WTC11 (cell line): ENCODE results near the gene RGP1. TPM values are rescaled to one million over a fixed set of nuclear protein-coding genes. Genes with fewer than 3 reads are reported as not detected.

ENCODE experiments used
- ATAC-seq: fragments of 200-7000 bp; cut with Tn5 transposase; 2 replicates; pipeline ENCODE4 v1.10.0; 2021; ENCODE audit warnings: mild to moderate bottlenecking, moderate library complexity
- CTCF ChIA-PET: fragments of 300-600 bp; sonication (Branson Sonifier 250); formaldehyde crosslinking; loops from one replicate; lab custom pipeline; 2021; ENCODE audit warnings: antibody characterized with exemption; lab: Charles Lee
- POLR2A ChIA-PET: fragments of 350-600 bp; sonication (Branson Sonifier 250); formaldehyde crosslinking; loops from one replicate; lab custom pipeline; 2021; ENCODE audit warnings: antibody characterized with exemption; lab: Charles Lee
- DNase-seq: peaks from one replicate; pipeline ENCODE4 v3.0.0; 2021; ENCODE audit warnings: low spot score
- H3K27ac Mint-ChIP-seq: 2 replicates; pipeline ENCODE4 v1.8.0; 2021; ENCODE audit warnings: mixed read lengths
- H3K27me3 Mint-ChIP-seq: 2 replicates; pipeline ENCODE4 v1.8.0; 2021; ENCODE audit warnings: low read depth, mild to moderate bottlenecking, moderate library complexity, mixed read lengths
- H3K36me3 Mint-ChIP-seq: 2 replicates; pipeline ENCODE4 v1.8.0; 2021; ENCODE audit warnings: mixed read lengths
- H3K4me1 Mint-ChIP-seq: 2 replicates; pipeline ENCODE4 v1.8.0; 2022; ENCODE audit warnings: mixed read lengths
- H3K4me3 Mint-ChIP-seq: 2 replicates; pipeline ENCODE4 v1.8.0; 2021; ENCODE audit warnings: mild to moderate bottlenecking, moderate library complexity, mixed read lengths
- H3K9me3 Mint-ChIP-seq: 2 replicates; pipeline ENCODE4 v1.8.0; 2021; ENCODE audit warnings: mixed read lengths
- ATF1 ChIP-seq: sonication (generic); formaldehyde crosslinking; IDR thresholded peaks from 2 replicates; pipeline ENCODE4 v1.8.1; 2023; ENCODE audit warnings: mild to moderate bottlenecking, moderate library complexity, missing genetic modification reagents
- ESRRA ChIP-seq: sonication (generic); formaldehyde crosslinking; IDR thresholded peaks from 2 replicates; pipeline ENCODE4 v1.8.1; 2022; ENCODE audit warnings: mild to moderate bottlenecking, missing genetic modification reagents, borderline replicate concordance
- GABPB1 ChIP-seq: sonication (generic); formaldehyde crosslinking; IDR thresholded peaks from 2 replicates; pipeline ENCODE4 v1.8.1; 2023; ENCODE audit warnings: mild to moderate bottlenecking, missing genetic modification reagents
- MXD4 ChIP-seq: fragments of 250-450 bp; sonication (Bioruptor Pico); IDR thresholded peaks from 2 replicates; pipeline ENCODE4 v1.8.0; 2021; ENCODE audit warnings: mild to moderate bottlenecking, moderate library complexity, borderline replicate concordance
- NFYB ChIP-seq: sonication (generic); formaldehyde crosslinking; conservative IDR thresholded peaks from 2 replicates; pipeline ENCODE4 v1.8.0; 2022; ENCODE audit warnings: low read depth, missing genetic modification reagents
- RORB ChIP-seq: fragments of 250-450 bp; sonication (Bioruptor Pico); IDR thresholded peaks from 2 replicates; pipeline ENCODE4 v1.9.0; 2021; ENCODE audit warnings: mild to moderate bottlenecking
- SOX15 ChIP-seq: fragments of 250-450 bp; sonication (Bioruptor Pico); IDR thresholded peaks from 2 replicates; pipeline ENCODE4 v1.9.0; 2021; ENCODE audit warnings: mild to moderate bottlenecking
- TEAD1 ChIP-seq: sonication (generic); formaldehyde crosslinking; IDR thresholded peaks from 2 replicates; pipeline ENCODE4 v1.8.0; 2022; ENCODE audit warnings: mild to moderate bottlenecking, missing genetic modification reagents
- ZNF416 ChIP-seq: fragments of 250-450 bp; sonication (Bioruptor Pico); IDR thresholded peaks from 2 replicates; pipeline ENCODE4 v1.9.0; 2021; ENCODE audit warnings: mild to moderate bottlenecking, inconsistent platforms
- total RNA-seq: library from RNA; stranded (reverse); gene quantifications from 3 replicates; pipeline ENCODE4 v1.2.3, GENCODE V29; 2021
- TF ChIP-seq, protein P1 (sequence below): sonication (generic); formaldehyde crosslinking; IDR thresholded peaks from 2 replicates; pipeline ENCODE4 v1.8.1; 2023; ENCODE audit warnings: mild to moderate bottlenecking, missing genetic modification reagents, moderate library complexity
- TF ChIP-seq, protein P2 (sequence below): sonication (generic); formaldehyde crosslinking; IDR thresholded peaks from 2 replicates; pipeline ENCODE4 v1.8.1; 2022; ENCODE audit warnings: low read depth, mild to moderate bottlenecking, moderate library complexity, missing genetic modification reagents, borderline replicate concordance
- TF ChIP-seq, protein P3 (sequence below): sonication (generic); formaldehyde crosslinking; conservative IDR thresholded peaks from 2 replicates; pipeline ENCODE4 v1.8.1; 2023; ENCODE audit warnings: mild to moderate bottlenecking, low read depth, missing genetic modification reagents, moderate library complexity
- TF ChIP-seq, protein P4 (sequence below): sonication (generic); formaldehyde crosslinking; IDR thresholded peaks from 2 replicates; pipeline ENCODE4 v1.8.0; 2022; ENCODE audit warnings: mild to moderate bottlenecking, missing genetic modification reagents
- TF ChIP-seq, protein P5 (sequence below): fragments of 250-450 bp; sonication (Bioruptor Pico); IDR thresholded peaks from 2 replicates; pipeline ENCODE4 v1.9.0; 2021; ENCODE audit warnings: mild to moderate bottlenecking, borderline replicate concordance
- TF ChIP-seq, protein P6 (sequence below): fragments of 250-450 bp; sonication (Bioruptor Pico); IDR thresholded peaks from 2 replicates; pipeline ENCODE4 v1.9.0; 2021; ENCODE audit warnings: mild to moderate bottlenecking

The RGP1 gene
- total RNA-seq, 1 experiment from 2014 or later, result 30.0 TPM

DNA sequence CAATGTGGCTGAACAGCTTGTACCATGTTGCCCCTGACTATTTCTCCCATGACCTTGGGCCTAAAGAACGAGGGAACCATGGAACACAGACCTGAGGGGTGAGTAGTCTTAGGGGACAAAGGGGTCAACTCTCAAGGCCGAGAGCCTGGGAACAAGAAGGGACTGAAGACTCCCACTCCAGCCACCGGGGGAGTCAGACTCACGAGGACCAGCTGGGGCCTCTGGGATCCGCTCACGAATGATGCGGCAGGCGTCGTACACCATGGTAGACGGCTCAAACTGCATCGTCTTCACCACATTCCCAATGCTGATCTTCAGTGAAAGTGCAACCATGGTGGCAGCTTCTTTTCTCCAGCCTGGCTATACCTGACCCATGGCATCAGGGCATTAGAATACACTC is 23.7 kb upstream of the RGP1 start:
- ChIA-PET POLR2A (no interaction called here), CTCF (interaction anchor here (1.2 to 8.3 kb wide), 4 partner anchors 11 to 65 kb away, joined by 3 to 103 read pairs (median 13); partner anchors contain the start of gene ARHGEF39)
- peaks cover 41% of the 10 kb centered on the region for H3K36me3 Mint-ChIP-seq
- no peak for DNase-seq
- H3K27me3 Mint-ChIP-seq, result no peaks in the 10 kb centered on the region
- TF ChIP-seq MXD4 (CRISPR knock-in tag) (no peak), NFYB (CRISPR knock-in tag) (no peak), ATF1 (CRISPR knock-in tag) (no peak)
- no peak for ATAC-seq
- no peaks in the 10 kb centered on the region for H3K9me3 Mint-ChIP-seq
- no peaks in the 10 kb centered on the region; the same call in 1 of the 2 replicates for H3K4me1 Mint-ChIP-seq
- no peak overlapping the region for H3K4me3 Mint-ChIP-seq
- H3K27ac Mint-ChIP-seq, result no peak overlapping the region

DNA sequence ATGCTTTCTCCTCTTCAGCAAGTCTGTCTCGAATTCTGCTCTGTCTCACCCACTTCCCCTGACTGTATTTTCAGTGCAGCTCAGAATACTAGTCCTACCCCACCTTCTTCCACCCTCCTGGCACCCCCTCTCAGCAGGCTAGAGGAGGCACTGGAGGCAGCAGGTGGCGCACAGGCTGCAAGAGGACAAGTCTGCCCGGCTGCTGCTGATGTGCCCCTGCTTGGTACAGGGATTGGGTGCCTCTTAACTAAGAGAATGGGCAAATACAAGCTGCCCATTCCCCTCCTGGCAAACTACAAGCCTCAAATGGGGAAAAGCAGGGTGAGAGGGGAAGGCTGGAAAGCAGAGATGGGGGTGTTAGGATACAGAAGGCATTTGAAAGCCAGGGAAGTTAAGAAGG is 22.2 kb upstream of the RGP1 start:
- no peak for ATAC-seq
- no peaks in the 10 kb centered on the region for H3K9me3 Mint-ChIP-seq
- peaks cover 7% of the 10 kb centered on the region; the same call in 1 of the 2 replicates for H3K4me1 Mint-ChIP-seq
- H3K27ac Mint-ChIP-seq, result no peak overlapping the region; the same call in none of the 2 replicates
- no peak for DNase-seq
- ChIA-PET CTCF (interaction anchor here (0.9 to 8.3 kb wide), 17 partner anchors 9 to 611 kb away, joined by 3 to 103 read pairs (median 11); partner anchors contain the start of genes ARHGEF39, ATOSB, CCDC107 and GBA2), POLR2A (interaction anchor here (0.8 to 2.6 kb wide), 6 partner anchors 23 to 62 kb away, joined by 3 to 14 read pairs (median 4); partner anchors contain the start of genes GBA2, RGP1 and TPM2)
- no peaks in the 10 kb centered on the region for H3K27me3 Mint-ChIP-seq
- TF ChIP-seq ESRRA (CRISPR knock-in tag) (no peak), TEAD1 (CRISPR knock-in tag) (no peak), SOX15 (CRISPR knock-in tag) (no peak)
- TF ChIP-seq, protein P1, sequence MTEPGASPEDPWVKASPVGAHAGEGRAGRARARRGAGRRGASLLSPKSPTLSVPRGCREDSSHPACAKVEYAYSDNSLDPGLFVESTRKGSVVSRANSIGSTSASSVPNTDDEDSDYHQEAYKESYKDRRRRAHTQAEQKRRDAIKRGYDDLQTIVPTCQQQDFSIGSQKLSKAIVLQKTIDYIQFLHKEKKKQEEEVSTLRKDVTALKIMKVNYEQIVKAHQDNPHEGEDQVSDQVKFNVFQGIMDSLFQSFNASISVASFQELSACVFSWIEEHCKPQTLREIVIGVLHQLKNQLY (CRISPR knock-in tag), result no peak
- TF ChIP-seq, protein P2, sequence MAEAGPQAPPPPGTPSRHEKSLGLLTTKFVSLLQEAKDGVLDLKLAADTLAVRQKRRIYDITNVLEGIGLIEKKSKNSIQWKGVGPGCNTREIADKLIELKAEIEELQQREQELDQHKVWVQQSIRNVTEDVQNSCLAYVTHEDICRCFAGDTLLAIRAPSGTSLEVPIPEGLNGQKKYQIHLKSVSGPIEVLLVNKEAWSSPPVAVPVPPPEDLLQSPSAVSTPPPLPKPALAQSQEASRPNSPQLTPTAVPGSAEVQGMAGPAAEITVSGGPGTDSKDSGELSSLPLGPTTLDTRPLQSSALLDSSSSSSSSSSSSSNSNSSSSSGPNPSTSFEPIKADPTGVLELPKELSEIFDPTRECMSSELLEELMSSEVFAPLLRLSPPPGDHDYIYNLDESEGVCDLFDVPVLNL (CRISPR knock-in tag), result no peak
- TF ChIP-seq, protein P3, sequence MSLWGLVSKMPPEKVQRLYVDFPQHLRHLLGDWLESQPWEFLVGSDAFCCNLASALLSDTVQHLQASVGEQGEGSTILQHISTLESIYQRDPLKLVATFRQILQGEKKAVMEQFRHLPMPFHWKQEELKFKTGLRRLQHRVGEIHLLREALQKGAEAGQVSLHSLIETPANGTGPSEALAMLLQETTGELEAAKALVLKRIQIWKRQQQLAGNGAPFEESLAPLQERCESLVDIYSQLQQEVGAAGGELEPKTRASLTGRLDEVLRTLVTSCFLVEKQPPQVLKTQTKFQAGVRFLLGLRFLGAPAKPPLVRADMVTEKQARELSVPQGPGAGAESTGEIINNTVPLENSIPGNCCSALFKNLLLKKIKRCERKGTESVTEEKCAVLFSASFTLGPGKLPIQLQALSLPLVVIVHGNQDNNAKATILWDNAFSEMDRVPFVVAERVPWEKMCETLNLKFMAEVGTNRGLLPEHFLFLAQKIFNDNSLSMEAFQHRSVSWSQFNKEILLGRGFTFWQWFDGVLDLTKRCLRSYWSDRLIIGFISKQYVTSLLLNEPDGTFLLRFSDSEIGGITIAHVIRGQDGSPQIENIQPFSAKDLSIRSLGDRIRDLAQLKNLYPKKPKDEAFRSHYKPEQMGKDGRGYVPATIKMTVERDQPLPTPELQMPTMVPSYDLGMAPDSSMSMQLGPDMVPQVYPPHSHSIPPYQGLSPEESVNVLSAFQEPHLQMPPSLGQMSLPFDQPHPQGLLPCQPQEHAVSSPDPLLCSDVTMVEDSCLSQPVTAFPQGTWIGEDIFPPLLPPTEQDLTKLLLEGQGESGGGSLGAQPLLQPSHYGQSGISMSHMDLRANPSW, result no peak
- TF ChIP-seq, protein P4, sequence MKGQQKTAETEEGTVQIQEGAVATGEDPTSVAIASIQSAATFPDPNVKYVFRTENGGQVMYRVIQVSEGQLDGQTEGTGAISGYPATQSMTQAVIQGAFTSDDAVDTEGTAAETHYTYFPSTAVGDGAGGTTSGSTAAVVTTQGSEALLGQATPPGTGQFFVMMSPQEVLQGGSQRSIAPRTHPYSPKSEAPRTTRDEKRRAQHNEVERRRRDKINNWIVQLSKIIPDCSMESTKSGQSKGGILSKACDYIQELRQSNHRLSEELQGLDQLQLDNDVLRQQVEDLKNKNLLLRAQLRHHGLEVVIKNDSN (CRISPR knock-in tag), result no peak
- H3K36me3 Mint-ChIP-seq, result peaks cover 27% of the 10 kb centered on the region
- H3K4me3 Mint-ChIP-seq, result no peak overlapping the region

DNA sequence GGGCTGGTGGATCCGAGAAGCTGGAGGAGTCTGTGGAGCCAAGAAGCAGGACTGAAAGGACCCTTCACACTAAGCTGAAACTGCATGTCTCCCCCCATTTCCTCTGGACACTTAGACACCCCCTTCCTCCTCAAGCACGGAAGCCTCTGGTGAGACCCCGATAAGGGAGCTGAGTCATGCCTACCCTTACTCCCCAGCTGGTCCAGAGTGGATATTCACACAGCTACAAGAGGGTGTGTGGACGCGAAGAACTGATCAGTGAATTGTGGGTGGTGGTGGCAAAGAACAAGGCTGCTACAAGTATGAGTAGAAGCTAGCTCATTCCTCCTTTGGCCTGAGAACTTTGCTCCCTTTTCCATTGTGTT is 21.4 kb upstream of the RGP1 start:
- peaks cover 7% of the 10 kb centered on the region; the same call in 1 of the 2 replicates for H3K4me1 Mint-ChIP-seq
- no peaks in the 10 kb centered on the region for H3K27me3 Mint-ChIP-seq
- DNase-seq (no peak), ATAC-seq (no peak)
- ChIA-PET POLR2A (interaction anchor here (0.5 to 2.6 kb wide), 5 partner anchors 31 to 1318 kb away, joined by 3 to 14 read pairs (median 4); partner anchors contain the start of gene TPM2), CTCF (interaction anchor here (0.9 to 8.3 kb wide), 24 partner anchors 9 to 612 kb away, joined by 3 to 103 read pairs (median 10); partner anchors contain the start of genes ARHGEF39, ATOSB, CCDC107 and GBA2)
- no peak overlapping the region for H3K4me3 Mint-ChIP-seq
- peaks cover 21% of the 10 kb centered on the region for H3K36me3 Mint-ChIP-seq
- H3K9me3 Mint-ChIP-seq, result no peaks in the 10 kb centered on the region
- no peak overlapping the region for H3K27ac Mint-ChIP-seq
- TF ChIP-seq, protein P5, sequence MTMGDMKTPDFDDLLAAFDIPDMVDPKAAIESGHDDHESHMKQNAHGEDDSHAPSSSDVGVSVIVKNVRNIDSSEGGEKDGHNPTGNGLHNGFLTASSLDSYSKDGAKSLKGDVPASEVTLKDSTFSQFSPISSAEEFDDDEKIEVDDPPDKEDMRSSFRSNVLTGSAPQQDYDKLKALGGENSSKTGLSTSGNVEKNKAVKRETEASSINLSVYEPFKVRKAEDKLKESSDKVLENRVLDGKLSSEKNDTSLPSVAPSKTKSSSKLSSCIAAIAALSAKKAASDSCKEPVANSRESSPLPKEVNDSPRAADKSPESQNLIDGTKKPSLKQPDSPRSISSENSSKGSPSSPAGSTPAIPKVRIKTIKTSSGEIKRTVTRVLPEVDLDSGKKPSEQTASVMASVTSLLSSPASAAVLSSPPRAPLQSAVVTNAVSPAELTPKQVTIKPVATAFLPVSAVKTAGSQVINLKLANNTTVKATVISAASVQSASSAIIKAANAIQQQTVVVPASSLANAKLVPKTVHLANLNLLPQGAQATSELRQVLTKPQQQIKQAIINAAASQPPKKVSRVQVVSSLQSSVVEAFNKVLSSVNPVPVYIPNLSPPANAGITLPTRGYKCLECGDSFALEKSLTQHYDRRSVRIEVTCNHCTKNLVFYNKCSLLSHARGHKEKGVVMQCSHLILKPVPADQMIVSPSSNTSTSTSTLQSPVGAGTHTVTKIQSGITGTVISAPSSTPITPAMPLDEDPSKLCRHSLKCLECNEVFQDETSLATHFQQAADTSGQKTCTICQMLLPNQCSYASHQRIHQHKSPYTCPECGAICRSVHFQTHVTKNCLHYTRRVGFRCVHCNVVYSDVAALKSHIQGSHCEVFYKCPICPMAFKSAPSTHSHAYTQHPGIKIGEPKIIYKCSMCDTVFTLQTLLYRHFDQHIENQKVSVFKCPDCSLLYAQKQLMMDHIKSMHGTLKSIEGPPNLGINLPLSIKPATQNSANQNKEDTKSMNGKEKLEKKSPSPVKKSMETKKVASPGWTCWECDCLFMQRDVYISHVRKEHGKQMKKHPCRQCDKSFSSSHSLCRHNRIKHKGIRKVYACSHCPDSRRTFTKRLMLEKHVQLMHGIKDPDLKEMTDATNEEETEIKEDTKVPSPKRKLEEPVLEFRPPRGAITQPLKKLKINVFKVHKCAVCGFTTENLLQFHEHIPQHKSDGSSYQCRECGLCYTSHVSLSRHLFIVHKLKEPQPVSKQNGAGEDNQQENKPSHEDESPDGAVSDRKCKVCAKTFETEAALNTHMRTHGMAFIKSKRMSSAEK (CRISPR knock-in tag), result no peak
- TF ChIP-seq ZNF416 (CRISPR knock-in tag) (no peak), RORB (CRISPR knock-in tag) (no peak), GABPB1 (no peak), ATF1 (CRISPR knock-in tag) (no peak)
- TF ChIP-seq, protein P6, sequence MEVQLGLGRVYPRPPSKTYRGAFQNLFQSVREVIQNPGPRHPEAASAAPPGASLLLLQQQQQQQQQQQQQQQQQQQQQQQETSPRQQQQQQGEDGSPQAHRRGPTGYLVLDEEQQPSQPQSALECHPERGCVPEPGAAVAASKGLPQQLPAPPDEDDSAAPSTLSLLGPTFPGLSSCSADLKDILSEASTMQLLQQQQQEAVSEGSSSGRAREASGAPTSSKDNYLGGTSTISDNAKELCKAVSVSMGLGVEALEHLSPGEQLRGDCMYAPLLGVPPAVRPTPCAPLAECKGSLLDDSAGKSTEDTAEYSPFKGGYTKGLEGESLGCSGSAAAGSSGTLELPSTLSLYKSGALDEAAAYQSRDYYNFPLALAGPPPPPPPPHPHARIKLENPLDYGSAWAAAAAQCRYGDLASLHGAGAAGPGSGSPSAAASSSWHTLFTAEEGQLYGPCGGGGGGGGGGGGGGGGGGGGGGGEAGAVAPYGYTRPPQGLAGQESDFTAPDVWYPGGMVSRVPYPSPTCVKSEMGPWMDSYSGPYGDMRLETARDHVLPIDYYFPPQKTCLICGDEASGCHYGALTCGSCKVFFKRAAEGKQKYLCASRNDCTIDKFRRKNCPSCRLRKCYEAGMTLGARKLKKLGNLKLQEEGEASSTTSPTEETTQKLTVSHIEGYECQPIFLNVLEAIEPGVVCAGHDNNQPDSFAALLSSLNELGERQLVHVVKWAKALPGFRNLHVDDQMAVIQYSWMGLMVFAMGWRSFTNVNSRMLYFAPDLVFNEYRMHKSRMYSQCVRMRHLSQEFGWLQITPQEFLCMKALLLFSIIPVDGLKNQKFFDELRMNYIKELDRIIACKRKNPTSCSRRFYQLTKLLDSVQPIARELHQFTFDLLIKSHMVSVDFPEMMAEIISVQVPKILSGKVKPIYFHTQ (CRISPR knock-in tag), result no peak
